GM12874 (cell line): ENCODE results near the gene MTHFS.

Experiments
- CTCF ChIP-seq: IDR thresholded peaks from 2 replicates; pipeline ENCODE4 v1.5.1; 2011; ENCODE audit warnings: low read depth, mild to moderate bottlenecking, control low read depth, low read length, moderate library complexity; ENCODE audit not compliant: insufficient read depth

The MTHFS gene

DNA sequence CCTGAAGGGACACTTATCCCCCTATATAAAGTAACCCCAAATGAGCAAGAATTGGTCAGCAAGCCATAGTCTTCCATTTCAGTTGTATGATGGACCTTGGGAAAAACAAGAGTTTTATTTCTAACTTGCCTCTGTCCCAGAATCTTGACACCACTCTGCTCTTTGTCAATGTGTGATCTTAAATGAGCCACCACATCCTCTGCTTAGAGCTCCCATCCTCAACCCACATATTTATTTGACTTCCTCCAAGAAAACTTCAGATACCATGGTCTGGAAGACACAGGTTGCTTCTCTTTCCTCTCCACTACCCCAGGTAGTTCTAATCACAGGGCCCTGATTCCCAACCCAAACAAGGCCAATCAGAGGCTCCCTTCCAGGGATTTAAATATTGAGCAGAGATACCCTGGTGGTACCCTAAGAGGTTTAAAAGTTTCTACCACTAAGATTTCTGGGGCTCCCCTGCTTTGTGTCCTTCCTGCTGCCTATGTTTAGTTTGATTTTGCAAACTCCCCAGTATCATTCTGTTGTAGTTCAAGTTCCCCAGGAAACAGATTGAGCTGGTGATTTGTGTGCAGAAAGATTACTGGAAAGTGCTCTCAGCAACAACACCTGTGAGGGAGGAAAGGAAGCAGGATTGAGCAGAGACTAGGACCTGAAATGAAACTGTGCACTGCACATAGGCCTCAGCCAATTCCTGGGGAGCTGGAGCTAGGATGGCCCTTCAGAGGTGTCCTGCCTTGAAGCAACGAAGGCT is 64.3 kb downstream of the MTHFS start:
- TF ChIP-seq CTCF: no peak

DNA sequence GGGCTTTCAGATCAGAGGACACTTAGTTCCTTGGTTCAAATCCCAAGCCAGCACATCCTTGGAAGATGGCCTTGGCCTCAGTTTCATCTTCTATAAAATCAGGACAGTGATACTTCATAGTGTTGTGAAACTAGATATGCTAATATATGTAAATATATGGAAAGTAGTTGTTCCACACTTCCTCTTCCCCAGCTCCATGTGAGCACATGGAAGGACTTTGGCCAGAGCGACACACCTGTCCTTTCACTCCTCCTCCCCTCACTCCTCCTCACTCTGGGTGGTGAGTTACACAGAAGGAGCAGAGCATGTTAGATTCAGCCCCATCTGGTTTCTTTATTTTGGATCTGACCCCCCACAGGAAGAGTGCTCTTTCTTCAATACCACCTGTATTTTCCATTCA is 65.2 kb downstream of the MTHFS start:
- no peak for TF ChIP-seq CTCF

GRCh38 chr15:79829950-79830349 is 66.9 kb downstream of the MTHFS start:
- no peak for TF ChIP-seq CTCF

DNA sequence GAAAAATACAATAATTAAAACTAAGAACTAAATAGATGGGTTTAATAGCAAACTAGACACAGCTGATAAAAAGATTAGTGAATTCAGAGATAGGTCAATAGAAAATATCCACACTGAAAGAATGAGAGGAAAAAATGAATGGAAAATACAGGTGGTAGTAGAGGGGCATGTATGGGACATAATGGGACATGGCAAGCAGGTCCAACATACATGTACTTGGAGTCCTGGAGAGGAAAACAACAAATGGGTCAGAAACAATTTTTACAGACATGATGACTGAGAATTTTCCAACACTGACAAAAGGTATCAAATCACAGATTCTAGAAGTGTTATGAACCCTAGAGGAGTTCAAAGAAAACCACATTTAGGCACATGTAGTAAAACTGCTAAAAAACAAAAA is 68.4 kb downstream of the MTHFS start:
- no peak for TF ChIP-seq CTCF

GRCh38 chr15:79826800-79827199 is 70.0 kb downstream of the MTHFS start:
- no peak for TF ChIP-seq CTCF

DNA sequence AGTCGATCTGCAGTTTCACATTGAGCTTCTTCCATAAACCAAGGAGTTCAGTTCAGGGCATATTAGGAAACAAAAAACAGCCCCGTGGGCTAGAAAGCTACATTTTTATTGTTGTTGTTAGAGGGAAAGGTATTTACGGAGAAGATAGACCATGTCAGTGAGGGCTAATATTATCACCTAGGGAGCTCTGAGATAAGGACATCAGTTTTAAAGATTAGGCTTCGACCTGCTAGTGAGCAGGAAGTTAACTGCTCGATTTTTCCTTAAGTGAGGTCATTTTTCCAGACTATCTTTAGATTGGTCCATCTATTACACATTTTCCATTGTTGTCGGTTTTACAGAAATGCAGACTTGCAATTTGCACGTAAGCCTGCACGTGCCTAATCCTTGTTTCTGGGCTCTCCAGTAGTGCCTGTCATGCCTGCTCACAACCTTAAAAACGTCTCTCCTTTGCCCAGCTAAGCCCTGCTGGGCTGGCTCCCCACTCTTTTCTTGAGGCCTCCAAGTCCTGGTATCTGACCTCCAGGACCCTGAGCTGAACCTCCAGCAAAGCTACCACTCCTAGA is 72.6 kb downstream of the MTHFS start:
- TF ChIP-seq CTCF: no peak

DNA sequence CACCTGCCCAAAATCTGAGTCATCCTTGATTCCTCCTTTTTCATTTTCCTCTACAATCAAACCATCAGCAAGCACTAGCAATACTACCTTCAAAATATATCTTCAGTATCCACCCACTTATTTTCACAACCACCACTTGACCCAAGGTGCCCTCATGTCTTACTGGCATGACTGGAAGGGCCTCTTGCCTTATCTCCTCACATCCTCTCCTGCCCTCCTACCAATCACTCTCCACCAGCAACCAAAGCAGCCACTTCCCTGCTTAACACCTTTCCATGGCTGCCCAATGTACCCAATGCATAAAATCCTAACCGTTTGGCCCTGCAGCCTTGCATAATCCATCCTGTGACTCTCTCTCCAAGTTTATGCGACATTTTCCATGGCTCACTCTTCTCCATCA is 76.0 kb downstream of the MTHFS start:
- TF ChIP-seq CTCF: no peak
